WTC11 (cell line): ENCODE measurements around the gene GGA1. TPM values are rescaled to one million over a fixed set of nuclear protein-coding genes. Genes with fewer than 3 reads are reported as not detected.

Experiments
- ATAC-seq: fragments of 200-7000 bp; cut with Tn5 transposase; 2 replicates; pipeline ENCODE4 v1.10.0; 2021; ENCODE audit warnings: mild to moderate bottlenecking, moderate library complexity
- CTCF ChIA-PET: fragments of 300-600 bp; sonication (Branson Sonifier 250); formaldehyde crosslinking; loops from one replicate; lab custom pipeline; 2021; ENCODE audit warnings: antibody characterized with exemption; lab: Charles Lee
- POLR2A ChIA-PET: fragments of 350-600 bp; sonication (Branson Sonifier 250); formaldehyde crosslinking; loops from one replicate; lab custom pipeline; 2021; ENCODE audit warnings: antibody characterized with exemption; lab: Charles Lee
- DNase-seq: peaks from one replicate; pipeline ENCODE4 v3.0.0; 2021; ENCODE audit warnings: low spot score
- H3K27ac Mint-ChIP-seq: 2 replicates; pipeline ENCODE4 v1.8.0; 2021; ENCODE audit warnings: mixed read lengths
- H3K27me3 Mint-ChIP-seq: 2 replicates; pipeline ENCODE4 v1.8.0; 2021; ENCODE audit warnings: low read depth, mild to moderate bottlenecking, moderate library complexity, mixed read lengths
- H3K36me3 Mint-ChIP-seq: 2 replicates; pipeline ENCODE4 v1.8.0; 2021; ENCODE audit warnings: mixed read lengths
- H3K4me1 Mint-ChIP-seq: 2 replicates; pipeline ENCODE4 v1.8.0; 2022; ENCODE audit warnings: mixed read lengths
- H3K4me3 Mint-ChIP-seq: 2 replicates; pipeline ENCODE4 v1.8.0; 2021; ENCODE audit warnings: mild to moderate bottlenecking, moderate library complexity, mixed read lengths
- H3K9me3 Mint-ChIP-seq: 2 replicates; pipeline ENCODE4 v1.8.0; 2021; ENCODE audit warnings: mixed read lengths
- AFF4 ChIP-seq: sonication (generic); formaldehyde crosslinking; IDR thresholded peaks from 2 replicates; pipeline ENCODE4 v1.8.1; 2023; ENCODE audit warnings: mild to moderate bottlenecking, missing genetic modification reagents, borderline replicate concordance
- ATF1 ChIP-seq: sonication (generic); formaldehyde crosslinking; IDR thresholded peaks from 2 replicates; pipeline ENCODE4 v1.8.1; 2023; ENCODE audit warnings: mild to moderate bottlenecking, moderate library complexity, missing genetic modification reagents
- CBFB ChIP-seq: sonication (generic); formaldehyde crosslinking; IDR thresholded peaks from 2 replicates; pipeline ENCODE4 v1.8.1; 2022; ENCODE audit warnings: mild to moderate bottlenecking, low read depth, missing genetic modification reagents
- CDX4 ChIP-seq: fragments of 250-450 bp; sonication (Bioruptor Pico); IDR thresholded peaks from 2 replicates; pipeline ENCODE4 v1.9.0; 2021; ENCODE audit warnings: moderate library complexity, mild to moderate bottlenecking, inconsistent platforms, borderline replicate concordance
- E2F1 ChIP-seq: sonication (generic); formaldehyde crosslinking; IDR thresholded peaks from 2 replicates; pipeline ENCODE4 v1.8.0; 2022; ENCODE audit warnings: mild to moderate bottlenecking, missing genetic modification reagents
- E2F5 ChIP-seq: sonication (generic); formaldehyde crosslinking; IDR thresholded peaks from 2 replicates; pipeline ENCODE4 v1.8.1; 2022; ENCODE audit warnings: mild to moderate bottlenecking, moderate library complexity, missing genetic modification reagents
- ERG ChIP-seq: fragments of 250-450 bp; sonication (Bioruptor Pico); IDR thresholded peaks from 2 replicates; pipeline ENCODE4 v1.8.0; 2021; ENCODE audit warnings: mild to moderate bottlenecking
- NFATC4 ChIP-seq: fragments of 250-450 bp; sonication (Bioruptor Pico); IDR thresholded peaks from 2 replicates; pipeline ENCODE4 v1.9.0; 2021; ENCODE audit warnings: mild to moderate bottlenecking
- NR3C1 ChIP-seq: sonication (generic); formaldehyde crosslinking; conservative IDR thresholded peaks from 2 replicates; pipeline ENCODE4 v1.8.1; 2023; ENCODE audit warnings: low read depth, mild to moderate bottlenecking, missing genetic modification reagents
- USF2 ChIP-seq: sonication (generic); formaldehyde crosslinking; IDR thresholded peaks from 2 replicates; pipeline ENCODE4 v1.8.1; 2023; ENCODE audit warnings: mild to moderate bottlenecking, missing genetic modification reagents, moderate library complexity
- ZBTB43 ChIP-seq: sonication (generic); formaldehyde crosslinking; IDR thresholded peaks from 2 replicates; pipeline ENCODE4 v1.8.1; 2023; ENCODE audit warnings: mild to moderate bottlenecking, missing genetic modification reagents
- ZNF512 ChIP-seq: sonication (generic); formaldehyde crosslinking; IDR thresholded peaks from 2 replicates; pipeline ENCODE4 v1.8.1; 2022; ENCODE audit warnings: missing genetic modification reagents, borderline replicate concordance
- ZSCAN18 ChIP-seq: fragments of 250-450 bp; sonication (Bioruptor Pico); IDR thresholded peaks from 2 replicates; pipeline ENCODE4 v2.1.2; 2022; ENCODE audit warnings: mild to moderate bottlenecking, moderate library complexity
- total RNA-seq: library from RNA; stranded (reverse); gene quantifications from 3 replicates; pipeline ENCODE4 v1.2.3, GENCODE V29; 2021

GGA1 gene
- total RNA-seq, 1 experiment from 2014 or later: 66.3 TPM

GRCh38 chr22:37561212-37562048 lies 47.2 kb upstream of the GGA1 start (continued):
- no peak for TF ChIP-seq ERG (CRISPR knock-in tag)
- no peak for TF ChIP-seq AFF4
- no peak for TF ChIP-seq ZBTB43 (CRISPR knock-in tag)
- TF ChIP-seq ATF1 (CRISPR knock-in tag): no peak

- Mint-ChIP-seq H3K36me3 (no peaks in the 10 kb centered on the region), H3K27ac (no peak overlapping the region), H3K9me3 (no peaks in the 10 kb centered on the region), H3K4me1 (peaks cover 43% of the 10 kb centered on the region), H3K4me3 (peak overlapping the region; percentile 73), H3K27me3 (peaks cover 46% of the 10 kb centered on the region)
- POLR2A ChIA-PET: interaction anchor here (0.6 to 1.5 kb wide), 5 partner anchors 10 to 1644 kb away, joined by 4 to 14 read pairs (median 6); no protein-coding TSS in a partner anchor
- CTCF ChIA-PET: interaction anchor here (0.5 to 20.7 kb wide), 26 partner anchors 8 to 390 kb away, joined by 3 to 728 read pairs (median 5); partner anchors contain the start of genes ANKRD54, GGA1, LGALS2 and PDXP
- DNase-seq (no peak), ATAC-seq (no peak)
- TF ChIP-seq ZSCAN18 (no peak), NR3C1 (no peak), CDX4 (CRISPR knock-in tag) (no peak), E2F5 (CRISPR knock-in tag) (no peak), E2F1 (CRISPR knock-in tag) (no peak), NFATC4 (CRISPR knock-in tag) (no peak), CBFB (CRISPR knock-in tag) (no peak), ZNF512 (CRISPR knock-in tag) (no peak), USF2 (CRISPR knock-in tag) (no peak)
Observed at GRCh38 chr22:37562049-37562875, 46.4 kb upstream of the GGA1 start.
